ENCODE results near the gene SPATA9.

DNA sequence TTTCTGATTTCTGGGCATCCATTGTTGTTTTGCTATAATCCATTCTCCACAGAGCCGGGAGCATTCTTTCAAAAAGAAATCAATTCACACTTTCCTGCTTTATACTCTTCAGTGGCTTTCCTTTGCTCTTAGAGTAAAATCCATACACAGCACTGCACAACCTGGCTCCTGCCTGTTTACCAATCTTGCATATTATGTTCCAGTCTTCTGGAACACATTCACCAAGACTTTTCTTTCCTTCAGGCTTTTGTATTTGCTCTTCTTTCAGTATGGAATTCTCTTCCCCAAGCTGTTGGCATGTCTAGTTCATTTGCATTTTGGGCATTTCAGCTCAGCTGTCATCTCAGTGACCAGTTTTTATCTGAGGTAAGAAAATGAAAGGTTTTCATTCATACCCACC lies 29.9 kb downstream of the SPATA9 start:
- TF ChIP-seq, protein P1, sequence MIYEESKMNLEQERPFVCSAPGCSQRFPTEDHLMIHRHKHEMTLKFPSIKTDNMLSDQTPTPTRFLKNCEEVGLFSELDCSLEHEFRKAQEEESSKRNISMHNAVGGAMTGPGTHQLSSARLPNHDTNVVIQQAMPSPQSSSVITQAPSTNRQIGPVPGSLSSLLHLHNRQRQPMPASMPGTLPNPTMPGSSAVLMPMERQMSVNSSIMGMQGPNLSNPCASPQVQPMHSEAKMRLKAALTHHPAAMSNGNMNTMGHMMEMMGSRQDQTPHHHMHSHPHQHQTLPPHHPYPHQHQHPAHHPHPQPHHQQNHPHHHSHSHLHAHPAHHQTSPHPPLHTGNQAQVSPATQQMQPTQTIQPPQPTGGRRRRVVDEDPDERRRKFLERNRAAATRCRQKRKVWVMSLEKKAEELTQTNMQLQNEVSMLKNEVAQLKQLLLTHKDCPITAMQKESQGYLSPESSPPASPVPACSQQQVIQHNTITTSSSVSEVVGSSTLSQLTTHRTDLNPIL (CRISPR knock-in tag; IDR thresholded peaks at IDR 0.05; ENCODE audit: low read depth) = no peak
- no peak for TF ChIP-seq ZFP3 (CRISPR knock-in tag; IDR thresholded peaks at IDR 0.05)
- TF ChIP-seq ZFP30 (CRISPR knock-in tag; IDR thresholded peaks at IDR 0.05) = no peak

Data from SK-N-SH treated with all-trans-retinoic acid at 6 μM for 48 hours (cell line).